H9 (cell line): ENCODE measurements around the gene TEDDM1. TPM values are rescaled to one million over a fixed set of nuclear protein-coding genes. Genes with fewer than 3 reads are reported as not detected.

Experiments
- DNase-seq: peaks from one replicate; pipeline ENCODE4 v3.0.0-alpha.2; 2017
- H2AFZ ChIP-seq: one replicate; pipeline ENCODE4 v1.6.1; 2013; ENCODE audit warnings: mild to moderate bottlenecking, low read length, control low read depth, moderate library complexity
- H2AK5ac ChIP-seq: 2 replicates; pipeline ENCODE4 v1.6.1; 2013; ENCODE audit warnings: low read length, control low read depth, mixed read lengths; ENCODE audit not compliant: insufficient read length
- H2BK120ac ChIP-seq: one replicate; pipeline ENCODE4 v1.6.1; 2013; ENCODE audit warnings: low read depth, mild to moderate bottlenecking, low read length, control low read depth, inconsistent platforms; ENCODE audit not compliant: poor library complexity, severe bottlenecking
- H2BK12ac ChIP-seq: 2 replicates; pipeline ENCODE4 v1.6.1; 2013; ENCODE audit warnings: low read length, control low read depth, mixed read lengths, low read depth; ENCODE audit not compliant: insufficient read length
- H2BK15ac ChIP-seq: 2 replicates; pipeline ENCODE4 v1.6.1; 2013; ENCODE audit warnings: low read depth, low read length, control low read depth
- H2BK20ac ChIP-seq: one replicate; pipeline ENCODE4 v1.6.1; 2013; ENCODE audit warnings: low read depth, mild to moderate bottlenecking, low read length, control low read depth, inconsistent platforms; ENCODE audit not compliant: poor library complexity, severe bottlenecking
- H2BK5ac ChIP-seq: 2 replicates; pipeline ENCODE4 v1.6.1; 2013; ENCODE audit warnings: low read length, control low read depth, mixed read lengths; ENCODE audit not compliant: insufficient read length
- H3K14ac ChIP-seq: 2 replicates; pipeline ENCODE4 v1.6.1; 2013; ENCODE audit warnings: low read length, control low read depth; ENCODE audit not compliant: insufficient read depth
- H3K18ac ChIP-seq: 2 replicates; pipeline ENCODE4 v1.6.1; 2013; ENCODE audit warnings: low read depth, mild to moderate bottlenecking, mixed read lengths, low read length, control low read depth; ENCODE audit not compliant: insufficient read length
- H3K23ac ChIP-seq: 2 replicates; pipeline ENCODE4 v1.6.1; 2013; ENCODE audit warnings: low read length, control low read depth, mixed read lengths, low read depth; ENCODE audit not compliant: insufficient read length
- H3K23me2 ChIP-seq: 2 replicates; pipeline ENCODE4 v1.6.1; 2013; ENCODE audit warnings: low read depth, mild to moderate bottlenecking, mixed read lengths, low read length, control low read depth; ENCODE audit not compliant: insufficient read length, poor library complexity, severe bottlenecking
- H3K27ac ChIP-seq: 2 replicates; pipeline ENCODE4 v1.5.1; 2013; ENCODE audit warnings: low read length, control low read depth, mixed read lengths, low read depth; ENCODE audit not compliant: insufficient read length
- H3K27me3 ChIP-seq: 2 replicates; pipeline ENCODE4 v1.6.1; 2013; ENCODE audit warnings: low read length, control low read depth, inconsistent platforms; ENCODE audit not compliant: insufficient read depth
- H3K4ac ChIP-seq: 2 replicates; pipeline ENCODE4 v1.6.1; 2013; ENCODE audit warnings: low read depth, mild to moderate bottlenecking, control low read depth, inconsistent platforms, low read length, moderate library complexity
- H3K4me1 ChIP-seq: 2 replicates; pipeline ENCODE4 v1.6.1; 2013; ENCODE audit warnings: low read length, control low read depth, inconsistent platforms; ENCODE audit not compliant: insufficient read depth
- H3K4me2 ChIP-seq: 2 replicates; pipeline ENCODE4 v1.6.1; 2013; ENCODE audit warnings: low read length, control low read depth, mixed read lengths; ENCODE audit not compliant: insufficient read length, insufficient read depth
- H3K56ac ChIP-seq: 2 replicates; pipeline ENCODE4 v1.6.1; 2013; ENCODE audit warnings: low read depth, mild to moderate bottlenecking, mixed read lengths, low read length, control low read depth; ENCODE audit not compliant: insufficient read length
- H3K79me1 ChIP-seq: 2 replicates; pipeline ENCODE4 v1.6.1; 2013; ENCODE audit warnings: low read depth, mild to moderate bottlenecking, moderate library complexity, low read length, control low read depth, inconsistent platforms; ENCODE audit not compliant: insufficient read depth, poor library complexity, severe bottlenecking
- H3K79me2 ChIP-seq: 2 replicates; pipeline ENCODE4 v1.6.1; 2013; ENCODE audit warnings: low read length, control low read depth, inconsistent platforms; ENCODE audit not compliant: insufficient read depth
- H3K9ac ChIP-seq: 2 replicates; pipeline ENCODE4 v1.6.1; 2013; ENCODE audit warnings: low read length, control low read depth, mixed read lengths; ENCODE audit not compliant: insufficient read length; ENCODE audit errors: extremely low read depth
- H3K9me3 ChIP-seq: one replicate; pipeline ENCODE4 v1.6.1; 2013; ENCODE audit warnings: low read depth, low read length, inconsistent platforms; ENCODE audit not compliant: control insufficient read depth
- H3T11ph ChIP-seq: one replicate; pipeline ENCODE4 v1.6.1; 2013; ENCODE audit warnings: mild to moderate bottlenecking, low read length, control low read depth, inconsistent platforms
- H4K20me1 ChIP-seq: one replicate; pipeline ENCODE4 v1.6.1; 2013; ENCODE audit not compliant: control insufficient read depth, insufficient read length, insufficient read depth
- H4K5ac ChIP-seq: 2 replicates; pipeline ENCODE4 v1.6.1; 2013; ENCODE audit warnings: low read depth, mild to moderate bottlenecking, mixed read lengths, low read length, control low read depth; ENCODE audit not compliant: insufficient read length
- H4K8ac ChIP-seq: replicated peaks from 2 replicates; pipeline ENCODE4 v1.6.1; 2013; ENCODE audit warnings: low read length, control low read depth, mixed read lengths, low read depth; ENCODE audit not compliant: insufficient read length
- H4K91ac ChIP-seq: 2 replicates; pipeline ENCODE4 v1.6.1; 2013; ENCODE audit warnings: low read depth, mild to moderate bottlenecking, moderate library complexity, mixed read lengths, low read length, control low read depth; ENCODE audit not compliant: insufficient read length
- H3K27ac Mint-ChIP-seq, 3 experiments: 2 replicates in 2 of 3; 3 replicates in 1 of 3; pipeline ENCODE4 v1.8.0; 2020 to 2021; ENCODE audit warnings: mixed read lengths in 3 of 3, mild to moderate bottlenecking in 1 of 3, moderate library complexity in 1 of 3
- H3K27me3 Mint-ChIP-seq: 2 replicates; pipeline ENCODE4 v1.8.0; 2021; ENCODE audit warnings: low read depth, mild to moderate bottlenecking, moderate library complexity, mixed read lengths
- H3K36me3 Mint-ChIP-seq, 3 experiments: 2 replicates in 2 of 3; 3 replicates in 1 of 3; pipeline ENCODE4 v1.8.0; 2020 to 2021; ENCODE audit warnings: low read depth in 3 of 3, mixed read lengths in 3 of 3; ENCODE audit not compliant: insufficient read depth in 1 of 3
- H3K4me1 Mint-ChIP-seq, 2 experiments: 2 replicates each; pipeline ENCODE4 v1.8.0; 2020; ENCODE audit warnings: mixed read lengths in 2 of 2
- H3K4me3 Mint-ChIP-seq, 2 experiments: 2 replicates in 1 of 2; 3 replicates in 1 of 2; pipeline ENCODE4 v1.8.0; 2020 to 2021; ENCODE audit warnings: mild to moderate bottlenecking in 2 of 2, mixed read lengths in 2 of 2, moderate library complexity in 1 of 2
- H3K9me3 Mint-ChIP-seq, 2 experiments: 2 replicates in 1 of 2; 3 replicates in 1 of 2; pipeline ENCODE4 v1.8.0; 2020; ENCODE audit warnings: mild to moderate bottlenecking in 2 of 2, mixed read lengths in 2 of 2, moderate library complexity in 1 of 2
- WGBS: extraction: QIAGEN DNeasy Blood & Tissue Kit; methylation state at CpG from one replicate; pipeline ENCODE4 v1.1.7; 2013; ENCODE audit warnings: missing lambda C conversion rate, low lambda C conversion rate, mixed read lengths; ENCODE audit not compliant: insufficient read length; ENCODE audit errors: extremely low coverage; 5-methylcytosine and 5-hydroxymethylcytosine counted together
- total RNA-seq: library from RNA; stranded (reverse); gene quantifications from 2 replicates; pipeline ENCODE4 v1.2.1, GENCODE V29; 2021
- TF ChIP-seq, protein P1 (sequence below): fragments of 200-600 bp; sonication (generic); conservative IDR thresholded peaks from 3 replicates; pipeline ENCODE4 v1.8.0; 2021; ENCODE audit warnings: antibody characterized with exemption, mild to moderate bottlenecking

The TEDDM1 gene
- total RNA-seq, 1 experiment from 2014 or later: not detected

DNA sequence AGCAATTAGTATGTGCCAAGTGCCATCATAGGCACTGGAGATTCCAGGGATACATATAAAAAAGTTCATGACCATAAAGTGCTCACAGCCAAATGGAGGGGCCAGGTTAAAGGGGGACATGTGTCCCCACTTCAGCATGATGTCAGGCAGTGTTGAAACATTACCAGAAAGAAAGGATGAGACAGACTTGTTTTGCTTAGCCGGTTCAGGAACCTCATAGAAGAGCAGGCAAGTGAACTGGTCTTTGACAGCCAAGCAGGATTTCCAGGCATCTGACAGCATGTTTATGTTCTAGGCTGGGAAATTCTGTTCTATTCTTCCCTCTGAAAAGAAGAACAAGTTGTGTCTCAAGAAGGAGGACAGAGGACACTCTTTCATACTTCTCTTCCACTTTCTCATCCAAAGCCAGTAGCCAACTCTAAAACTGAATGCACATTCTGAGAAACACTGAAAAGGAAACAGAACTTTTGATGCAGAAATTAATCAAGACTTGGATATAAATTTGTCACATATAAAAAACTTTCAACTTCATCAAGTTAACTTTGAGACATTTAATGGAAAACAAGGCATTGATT, 48.6 kb downstream of the TEDDM1 start:
- TF ChIP-seq, protein P1, sequence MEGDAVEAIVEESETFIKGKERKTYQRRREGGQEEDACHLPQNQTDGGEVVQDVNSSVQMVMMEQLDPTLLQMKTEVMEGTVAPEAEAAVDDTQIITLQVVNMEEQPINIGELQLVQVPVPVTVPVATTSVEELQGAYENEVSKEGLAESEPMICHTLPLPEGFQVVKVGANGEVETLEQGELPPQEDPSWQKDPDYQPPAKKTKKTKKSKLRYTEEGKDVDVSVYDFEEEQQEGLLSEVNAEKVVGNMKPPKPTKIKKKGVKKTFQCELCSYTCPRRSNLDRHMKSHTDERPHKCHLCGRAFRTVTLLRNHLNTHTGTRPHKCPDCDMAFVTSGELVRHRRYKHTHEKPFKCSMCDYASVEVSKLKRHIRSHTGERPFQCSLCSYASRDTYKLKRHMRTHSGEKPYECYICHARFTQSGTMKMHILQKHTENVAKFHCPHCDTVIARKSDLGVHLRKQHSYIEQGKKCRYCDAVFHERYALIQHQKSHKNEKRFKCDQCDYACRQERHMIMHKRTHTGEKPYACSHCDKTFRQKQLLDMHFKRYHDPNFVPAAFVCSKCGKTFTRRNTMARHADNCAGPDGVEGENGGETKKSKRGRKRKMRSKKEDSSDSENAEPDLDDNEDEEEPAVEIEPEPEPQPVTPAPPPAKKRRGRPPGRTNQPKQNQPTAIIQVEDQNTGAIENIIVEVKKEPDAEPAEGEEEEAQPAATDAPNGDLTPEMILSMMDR: no peak

More for the DNA sequence above, 48.6 kb downstream of the TEDDM1 start:
- Histone ChIP-seq H3K9me3 (no peaks in the 10 kb centered on the region), H3K27me3 (no peaks in the 10 kb centered on the region), H3K79me2 (no peaks in the 10 kb centered on the region), H3T11ph (no peak overlapping the region), H2BK5ac (no peak overlapping the region), H2BK12ac (no peak overlapping the region), H2AFZ (no peak overlapping the region), H2BK20ac (no peak overlapping the region), H4K5ac (no peak overlapping the region), H3K4me2 (no peak overlapping the region), H2BK15ac (no peak overlapping the region), H4K8ac (no peak overlapping the region), H3K9ac (no peak overlapping the region), H2BK120ac (no peak overlapping the region), H3K4ac (no peak overlapping the region), H3K14ac (no peak overlapping the region), H3K27ac (no peak overlapping the region), H3K79me1 (no peaks in the 10 kb centered on the region), H2AK5ac (no peak overlapping the region), H4K20me1 (no peaks in the 10 kb centered on the region), H3K56ac (no peak overlapping the region), H3K18ac (no peak overlapping the region), H3K23me2 (no peaks in the 10 kb centered on the region), H4K91ac (no peak overlapping the region), H3K4me1 (no peaks in the 10 kb centered on the region), H3K23ac (no peak overlapping the region)
- H3K9me3 Mint-ChIP-seq: no peaks in the 10 kb centered on the region
- no peak for DNase-seq
- H3K36me3 Mint-ChIP-seq: no peaks in the 10 kb centered on the region
- H3K27ac Mint-ChIP-seq: no peak overlapping the region
- H3K27me3 Mint-ChIP-seq: no peaks in the 10 kb centered on the region
- no peak overlapping the region for H3K4me3 Mint-ChIP-seq
- WGBS: no CpG with 5 or more reads among the region's 1 CpG
- H3K4me1 Mint-ChIP-seq: peaks cover 5 to 12% of the 10 kb centered on the region in 2 experiments
